IMR-90 (cell line): ENCODE measurements around the gene SYMPK. TPM values are rescaled to one million over a fixed set of nuclear protein-coding genes. Genes with fewer than 3 reads are reported as not detected.

Source experiments
- ATAC-seq: fragments of 200-7000 bp; cut with Tn5 transposase; 2 replicates; pipeline ENCODE4 v1.9.1; 2020; ENCODE audit warnings: low read depth, mild to moderate bottlenecking, moderate library complexity
- BruUV-seq: library from RNA; stranded (reverse); fragments of 400-500 nt; replicated peaks from 2 replicates; lab custom pipeline; 2021; lab: Mats Ljungman, UMichigan
- CTCF ChIA-PET: fragments of 300-600 bp; formaldehyde crosslinking; extraction: SDS; loops from one replicate; lab custom pipeline; 2021; ENCODE audit warnings: antibody characterized with exemption; lab: Yijun Ruan, JAX
- POLR2A ChIA-PET: fragments of 300-600 bp; sonication (Branson Sonifier 250); formaldehyde crosslinking; loops from one replicate; lab custom pipeline; 2022; ENCODE audit warnings: antibody characterized with exemption; ENCODE audit not compliant: unreplicated experiment; lab: Charles Lee
- DNase-seq: peaks from one replicate; pipeline ENCODE4 v3.0.0; 2013
- H2AFZ ChIP-seq: replicated peaks from 2 replicates; pipeline ENCODE3; 2013; ENCODE audit warnings: low read length, mild to moderate bottlenecking; ENCODE audit not compliant: poor library complexity
- H2AK5ac ChIP-seq: 2 replicates; pipeline ENCODE4 v1.6.1; 2013; ENCODE audit warnings: low read depth, low read length, inconsistent platforms
- H2AK9ac ChIP-seq: replicated peaks from 2 replicates; pipeline ENCODE3; 2013; ENCODE audit warnings: mild to moderate bottlenecking, low read depth, low read length, moderate library complexity; ENCODE audit not compliant: poor library complexity
- H2BK120ac ChIP-seq: 2 replicates; pipeline ENCODE4 v1.6.1; 2013; ENCODE audit warnings: low read depth, low read length, inconsistent platforms
- H2BK15ac ChIP-seq: 3 replicates; pipeline ENCODE4 v1.6.1; 2013; ENCODE audit warnings: low read depth, low read length, inconsistent platforms
- H2BK20ac ChIP-seq: 2 replicates; pipeline ENCODE4 v1.6.1; 2013; ENCODE audit warnings: low read depth, mild to moderate bottlenecking, inconsistent platforms, low read length, moderate library complexity
- H2BK5ac ChIP-seq: 2 replicates; pipeline ENCODE4 v1.6.1; 2013; ENCODE audit warnings: mild to moderate bottlenecking, low read depth, low read length, inconsistent platforms; ENCODE audit not compliant: poor library complexity, severe bottlenecking
- H3K14ac ChIP-seq: replicated peaks from 2 replicates; pipeline ENCODE4 v1.6.1; 2013; ENCODE audit warnings: low read depth, low read length, inconsistent platforms
- H3K18ac ChIP-seq: 2 replicates; pipeline ENCODE4 v1.6.1; 2013; ENCODE audit warnings: low read depth, low read length, control low read depth
- H3K23ac ChIP-seq: 2 replicates; pipeline ENCODE4 v1.6.1; 2013; ENCODE audit warnings: low read depth, low read length, inconsistent platforms
- H3K27ac ChIP-seq: 2 replicates; pipeline ENCODE4 v1.5.1; 2013; ENCODE audit warnings: mild to moderate bottlenecking, control low read depth, low read length; ENCODE audit not compliant: insufficient read depth
- H3K27me3 ChIP-seq: 2 replicates; pipeline ENCODE4 v1.6.1; 2013; ENCODE audit warnings: low read length; ENCODE audit not compliant: control insufficient read depth, insufficient read depth
- H3K36me3 ChIP-seq: 2 replicates; pipeline ENCODE4 v1.6.1; 2013; ENCODE audit warnings: low read length, mixed read lengths; ENCODE audit not compliant: control insufficient read depth, insufficient read depth
- H3K4ac ChIP-seq: 2 replicates; pipeline ENCODE4 v1.6.1; 2013; ENCODE audit warnings: low read depth, low read length, inconsistent platforms
- H3K4me1 ChIP-seq: 2 replicates; pipeline ENCODE4 v1.6.1; 2013; ENCODE audit warnings: low read length, mixed read lengths; ENCODE audit not compliant: control insufficient read depth, insufficient read depth
- H3K4me2 ChIP-seq: 2 replicates; pipeline ENCODE4 v1.6.1; 2013; ENCODE audit warnings: low read depth, mild to moderate bottlenecking, control low read depth, low read length, moderate library complexity
- H3K4me3 ChIP-seq: 2 replicates; pipeline ENCODE4 v1.5.1; 2013; ENCODE audit warnings: low read depth, mild to moderate bottlenecking, control low read depth, low read length, moderate library complexity; ENCODE audit not compliant: insufficient read depth
- H3K56ac ChIP-seq: 2 replicates; pipeline ENCODE4 v1.6.1; 2013; ENCODE audit warnings: low read length, inconsistent platforms; ENCODE audit not compliant: insufficient read depth; ENCODE audit errors: extremely low read depth
- H3K79me1 ChIP-seq, 2 experiments: 2 replicates each; pipeline ENCODE4 v1.6.1; 2013; ENCODE audit warnings: low read length in 2 of 2, inconsistent platforms in 1 of 2, low read depth in 1 of 2
- H3K9ac ChIP-seq: 2 replicates; pipeline ENCODE4 v1.6.1; 2013; ENCODE audit warnings: low read depth, low read length, control low read depth
- H3K9me1 ChIP-seq: 2 replicates; pipeline ENCODE4 v1.6.1; 2013; ENCODE audit warnings: low read length, inconsistent platforms; ENCODE audit not compliant: insufficient read depth
- H3K9me3 ChIP-seq: 2 replicates; pipeline ENCODE4 v1.6.1; 2013; ENCODE audit warnings: low read length; ENCODE audit not compliant: control insufficient read depth, insufficient read depth
- H4K20me1 ChIP-seq: 2 replicates; pipeline ENCODE4 v1.6.1; 2013; ENCODE audit warnings: low read length, inconsistent platforms; ENCODE audit not compliant: insufficient read depth
- H4K5ac ChIP-seq: 2 replicates; pipeline ENCODE4 v1.6.1; 2013; ENCODE audit warnings: mild to moderate bottlenecking, low read depth, low read length, control low read depth
- H4K8ac ChIP-seq, 2 experiments: 2 replicates each; pipeline ENCODE4 v1.6.1; 2013; ENCODE audit warnings: low read depth in 2 of 2, low read length in 2 of 2, control low read depth in 1 of 2, inconsistent platforms in 1 of 2
- H4K91ac ChIP-seq: 2 replicates; pipeline ENCODE4 v1.6.1; 2013; ENCODE audit warnings: low read depth, low read length, inconsistent platforms; ENCODE audit not compliant: insufficient read depth
- CHD1 ChIP-seq: IDR thresholded peaks from 2 replicates; pipeline ENCODE4 v1.6.1; 2012; ENCODE audit warnings: low read depth, low read length, improper control_type of control experiment
- MAZ ChIP-seq: IDR thresholded peaks from 2 replicates; pipeline ENCODE4 v1.6.1; 2012; ENCODE audit warnings: low read depth, mild to moderate bottlenecking, low read length, improper control_type of control experiment, moderate library complexity, borderline replicate concordance
- POLR2A ChIP-seq: IDR thresholded peaks from 2 replicates; pipeline ENCODE4 v1.6.1; 2012; ENCODE audit warnings: mild to moderate bottlenecking, low read depth, low read length
- RCOR1 ChIP-seq: IDR thresholded peaks from 2 replicates; pipeline ENCODE4 v1.6.1; 2012; ENCODE audit warnings: mild to moderate bottlenecking, low read length, improper control_type of control experiment; ENCODE audit not compliant: insufficient replicate concordance
- RFX5 ChIP-seq: IDR thresholded peaks from 2 replicates; pipeline ENCODE4 v1.8.0; 2012; ENCODE audit warnings: low read depth, mild to moderate bottlenecking, low read length, moderate library complexity
- SMC3 ChIP-seq: fragments of 150-350 bp; IDR thresholded peaks from 2 replicates; pipeline ENCODE4 v1.6.1; 2016; ENCODE audit warnings: low read depth, mild to moderate bottlenecking, antibody characterized with exemption, low read length, moderate library complexity
- WGBS, 2 experiments: methylation state at CpG; one replicate each; pipeline versions ENCODE4 v1.1.5 to v1.1.7; 2013; ENCODE audit warnings: missing lambda C conversion rate in 2 of 2; ENCODE audit not compliant: insufficient read length in 1 of 2; ENCODE audit errors: extremely low coverage in 2 of 2; 5-methylcytosine and 5-hydroxymethylcytosine counted together
- dilution Hi-C: fragments of 300-500 bp; cut with HindIII; formaldehyde crosslinking; loops from one replicate; pipeline ENCODE4 v1.14.3; 2018; ENCODE audit warnings: low sequenced_read_pairs; ENCODE audit not compliant: unreplicated experiment
- in situ Hi-C: fragments of 300-500 bp; cut with MboI; formaldehyde crosslinking; loops from 3 replicates; pipeline ENCODE4 v1.14.3; 2019; ENCODE audit warnings: low sequenced_read_pairs, inconsistent platforms, mixed read lengths
- intact Hi-C: fragments of 100-400 bp; cut with micrococcal nuclease; formaldehyde crosslinking; loops from 2 replicates; pipeline ENCODE4 v1.10.0; 2022
- polyA plus RNA-seq, 3 experiments: library from polyadenylated mRNA; depleted of rRNA; stranded (reverse); fragments of >200 nt; gene quantifications; 2 replicates each; pipeline ENCODE4 v1.2.3, GENCODE V29; 2012; ENCODE audit warnings: low replicate concordance in 1 of 3
- total RNA-seq: library from RNA; depleted of rRNA; stranded (reverse); fragments of >200 nt; gene quantifications from 2 replicates; pipeline ENCODE4 v1.2.3, GENCODE V29; 2012

The SYMPK gene
- total and polyA plus RNA-seq, 2 of the 4 experiments (the other 2 are of a cell fraction), result 35.3 to 71.5 TPM

- CTCF ChIA-PET, result no interaction called here
- peaks cover 8 to 16% of the 10 kb centered on the region in 2 experiments for H3K79me1 ChIP-seq
- H3K23ac ChIP-seq, result no peak overlapping the region
- H2AK9ac ChIP-seq, result no peak overlapping the region
- H3K4me1 ChIP-seq, result peaks cover 9% of the 10 kb centered on the region
- H3K27ac ChIP-seq, result no peak overlapping the region
- 83% methylated on average over 1 of the region's 2 CpGs; no CpG with 5 or more reads in 1 of the 2 experiments for WGBS, 2 experiments
- no peak overlapping the region for H2AFZ ChIP-seq
- intact Hi-C loops, result no loop called here
- no peak overlapping the region for H3K18ac ChIP-seq
- no peak overlapping the region for H2BK120ac ChIP-seq
- H4K5ac ChIP-seq, result no peak overlapping the region
- peaks cover 9% of the 10 kb centered on the region; the same call in 1 of the 2 replicates for H3K27me3 ChIP-seq
- no peak overlapping the region for H3K9ac ChIP-seq
- no peaks in the 10 kb centered on the region for H3K9me3 ChIP-seq
- no peaks in the 10 kb centered on the region for H3K9me1 ChIP-seq
- H3K14ac ChIP-seq, result no peak overlapping the region
- H2BK5ac ChIP-seq, result no peak overlapping the region
- ATAC-seq, result no peak
- H4K8ac ChIP-seq, result no peak overlapping the region
- peaks cover 9% of the 10 kb centered on the region for H4K20me1 ChIP-seq
- dilution Hi-C loops, result no loop called here
- in situ Hi-C loops, result no loop called here
- H2BK15ac ChIP-seq, result no peak overlapping the region
- no peak overlapping the region for H2AK5ac ChIP-seq
- peaks cover 7% of the 10 kb centered on the region; the same call in 1 of the 2 replicates for H3K36me3 ChIP-seq
- no peak overlapping the region for H3K4ac ChIP-seq
- H3K56ac ChIP-seq, result no peak overlapping the region
- DNase-seq, result no peak
- H4K91ac ChIP-seq, result no peak overlapping the region
- POLR2A ChIA-PET, result no interaction called here
- no peak overlapping the region for H2BK20ac ChIP-seq
- H3K4me3 ChIP-seq, result no peak overlapping the region
- TF ChIP-seq RFX5, result no peak
- TF ChIP-seq CHD1, result no peak
- TF ChIP-seq MAZ, result no peak
- TF ChIP-seq POLR2A, result no peak
- no peak for TF ChIP-seq RCOR1
- TF ChIP-seq SMC3, result no peak
- no TSS peak for BruUV-seq
- H3K4me2 ChIP-seq, result no peak overlapping the region
Observed at GRCh38 chr19:45879971-45880370, 17.0 kb upstream of the SYMPK start.
